ENCODE data around the gene YBX2.
A peak's percentile ranks its signal among the peaks of the same experiment; 100 is the strongest.

The YBX2 gene

GRCh38 chr17:7281074-7281952, 13.1 kb downstream of the YBX2 start, which contains the start of gene SLC2A4:
SLC2A4 (plus strand) TSS chr17:7281718; CDS start chr17:7281935, 217 bp downstream.
- H3K9ac ChIP-seq (ENCODE audit: low read length): peak within 1 kb of the TSS; percentile 81
- H3K4me1 ChIP-seq (ENCODE audit: control insufficient read depth, insufficient read depth, low read length): peaks cover 18% of the 10 kb centered on the region
- peaks cover 24% of the 10 kb centered on the region for H3K36me3 ChIP-seq (ENCODE audit: control insufficient read depth, insufficient read depth, low read length, severe bottlenecking)
- H3K27me3 ChIP-seq (replicated peaks; ENCODE audit: control insufficient read depth, insufficient read depth, low read length): peaks cover 18% of the 10 kb centered on the region
- no peaks in the 10 kb centered on the region for H3K9me3 ChIP-seq (ENCODE audit: control insufficient read depth, low read length)
- DNase-seq (ENCODE audit: low read depth): peak; percentile 98
- H3K4me3 ChIP-seq (ENCODE audit: low read length): peak within 1 kb of the TSS; percentile 79

DNA sequence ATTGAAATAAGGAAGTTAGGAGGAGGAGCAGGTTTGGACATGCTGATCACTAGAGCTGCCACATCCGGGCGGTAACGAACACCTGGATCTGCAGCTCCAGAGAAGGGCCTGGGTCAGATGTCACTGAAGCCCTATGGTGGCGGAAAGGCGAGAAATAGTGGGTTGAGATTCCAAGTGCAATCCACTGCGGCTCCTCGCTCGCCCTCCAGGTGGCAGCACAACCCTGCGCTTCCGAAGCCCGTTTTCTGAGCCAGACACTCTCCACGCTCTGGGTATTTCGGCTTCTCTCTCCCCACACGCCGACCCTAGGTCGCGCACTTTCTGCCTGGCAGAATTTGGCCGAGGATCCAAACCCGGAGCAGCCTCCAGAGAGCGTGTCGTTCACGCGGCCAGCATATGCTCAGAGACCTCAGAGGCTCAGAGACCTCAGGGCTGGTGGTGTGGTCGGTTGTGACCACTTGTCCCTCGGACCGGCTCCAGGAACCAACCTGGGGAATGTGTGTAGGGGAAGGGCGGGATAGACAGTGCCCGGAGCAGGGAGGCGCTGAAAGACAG, 13.8 kb downstream of the YBX2 start:
- Histone ChIP-seq H3K4me3 (ENCODE audit: low read length) (peak overlapping the region; percentile 79), H3K9ac (ENCODE audit: low read length) (peak overlapping the region; percentile 71), H3K4me1 (ENCODE audit: control insufficient read depth, insufficient read depth, low read length) (peaks cover 18% of the 10 kb centered on the region), H3K36me3 (ENCODE audit: control insufficient read depth, insufficient read depth, low read length, severe bottlenecking) (peaks cover 17% of the 10 kb centered on the region), H3K27me3 (replicated peaks; ENCODE audit: control insufficient read depth, insufficient read depth, low read length) (peaks cover 18% of the 10 kb centered on the region), H3K9me3 (ENCODE audit: control insufficient read depth, low read length) (no peaks in the 10 kb centered on the region)
- peak; percentile 92 for DNase-seq (ENCODE audit: low read depth)

GRCh38 chr17:7279448-7279847, 15.0 kb downstream of the YBX2 start:
- DNase-seq (ENCODE audit: low read depth): no peak
- no peak overlapping the region for H3K4me3 ChIP-seq (ENCODE audit: low read length)
- no peaks in the 10 kb centered on the region for H3K9me3 ChIP-seq (ENCODE audit: control insufficient read depth, low read length)
- peaks cover 13% of the 10 kb centered on the region for H3K27me3 ChIP-seq (replicated peaks; ENCODE audit: control insufficient read depth, insufficient read depth, low read length)
- no peak overlapping the region for H3K9ac ChIP-seq (ENCODE audit: low read length)
- H3K4me1 ChIP-seq (ENCODE audit: control insufficient read depth, insufficient read depth, low read length): peaks cover 18% of the 10 kb centered on the region
- H3K36me3 ChIP-seq (ENCODE audit: control insufficient read depth, insufficient read depth, low read length, severe bottlenecking): peaks cover 8% of the 10 kb centered on the region

DNA sequence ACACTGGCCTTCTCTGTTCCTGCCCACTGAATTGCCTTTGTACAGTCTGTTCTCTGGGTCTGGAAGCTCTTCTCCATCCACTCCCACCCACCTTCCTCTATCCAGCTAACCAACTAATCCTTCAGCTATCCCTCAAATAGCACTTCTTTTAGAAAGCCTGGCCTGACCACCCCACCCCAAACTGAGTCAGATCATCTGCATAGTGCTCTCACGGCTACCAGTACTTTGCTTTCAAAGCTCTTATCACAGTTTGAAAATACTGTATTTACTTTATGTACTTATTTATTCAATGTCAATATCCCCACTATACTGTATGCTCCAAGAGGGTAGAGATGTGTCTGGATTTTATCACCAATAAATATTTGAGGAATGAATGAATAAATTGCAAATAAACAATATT, 27.7 kb downstream of the YBX2 start:
- Histone ChIP-seq H3K9ac (ENCODE audit: low read length) (no peak overlapping the region), H3K4me1 (ENCODE audit: control insufficient read depth, insufficient read depth, low read length) (peaks cover 34% of the 10 kb centered on the region), H3K36me3 (ENCODE audit: control insufficient read depth, insufficient read depth, low read length, severe bottlenecking) (no peaks in the 10 kb centered on the region), H3K9me3 (ENCODE audit: control insufficient read depth, low read length) (no peaks in the 10 kb centered on the region), H3K4me3 (ENCODE audit: low read length) (no peak overlapping the region), H3K27me3 (replicated peaks; ENCODE audit: control insufficient read depth, insufficient read depth, low read length) (no peaks in the 10 kb centered on the region)
- peak; percentile 37 for DNase-seq (ENCODE audit: low read depth)

GRCh38 chr17:7263801-7264078, 30.7 kb downstream of the YBX2 start:
- Histone ChIP-seq H3K27me3 (replicated peaks; ENCODE audit: control insufficient read depth, insufficient read depth, low read length) (no peaks in the 10 kb centered on the region), H3K9me3 (ENCODE audit: control insufficient read depth, low read length) (no peaks in the 10 kb centered on the region), H3K4me3 (ENCODE audit: low read length) (no peak overlapping the region), H3K36me3 (ENCODE audit: control insufficient read depth, insufficient read depth, low read length, severe bottlenecking) (peaks cover 9% of the 10 kb centered on the region), H3K9ac (ENCODE audit: low read length) (no peak overlapping the region), H3K4me1 (ENCODE audit: control insufficient read depth, insufficient read depth, low read length) (peaks cover 46% of the 10 kb centered on the region)
- DNase-seq (ENCODE audit: low read depth): no peak

- Histone ChIP-seq H3K4me3 (ENCODE audit: low read length) (peak overlapping the region; percentile 35), H3K36me3 (ENCODE audit: control insufficient read depth, insufficient read depth, low read length, severe bottlenecking) (peaks cover 13% of the 10 kb centered on the region), H3K27me3 (replicated peaks; ENCODE audit: control insufficient read depth, insufficient read depth, low read length) (no peaks in the 10 kb centered on the region), H3K9ac (ENCODE audit: low read length) (peak overlapping the region; percentile 23), H3K4me1 (ENCODE audit: control insufficient read depth, insufficient read depth, low read length) (peaks cover 47% of the 10 kb centered on the region), H3K9me3 (ENCODE audit: control insufficient read depth, low read length) (no peaks in the 10 kb centered on the region)
- no peak for DNase-seq (ENCODE audit: low read depth)
Measured at GRCh38 chr17:7262935-7263800, 31.3 kb downstream of the YBX2 start.

- no peak for DNase-seq (ENCODE audit: low read depth)
- H3K36me3 ChIP-seq (ENCODE audit: control insufficient read depth, insufficient read depth, low read length, severe bottlenecking): peaks cover 17% of the 10 kb centered on the region
- peak within 1 kb of the TSS; percentile 68 for H3K4me3 ChIP-seq (ENCODE audit: low read length)
- H3K9me3 ChIP-seq (ENCODE audit: control insufficient read depth, low read length): no peaks in the 10 kb centered on the region
- H3K9ac ChIP-seq (ENCODE audit: low read length): peak within 1 kb of the TSS; percentile 69
- H3K27me3 ChIP-seq (replicated peaks; ENCODE audit: control insufficient read depth, insufficient read depth, low read length): no peaks in the 10 kb centered on the region
- peaks cover 47% of the 10 kb centered on the region for H3K4me1 ChIP-seq (ENCODE audit: control insufficient read depth, insufficient read depth, low read length)
Measured at GRCh38 chr17:7262192-7262934, 32.1 kb downstream of the YBX2 start, which contains the start of gene CLDN7. CLDN7 (minus strand) TSS chr17:7262478; CDS start chr17:7262043, 435 bp downstream.

GRCh38 chr17:7261379-7262191, 32.9 kb downstream of the YBX2 start:
- no peak for DNase-seq (ENCODE audit: low read depth)
- Histone ChIP-seq H3K9ac (ENCODE audit: low read length) (peak overlapping the region; percentile 69), H3K9me3 (ENCODE audit: control insufficient read depth, low read length) (no peaks in the 10 kb centered on the region), H3K36me3 (ENCODE audit: control insufficient read depth, insufficient read depth, low read length, severe bottlenecking) (peaks cover 24% of the 10 kb centered on the region), H3K27me3 (replicated peaks; ENCODE audit: control insufficient read depth, insufficient read depth, low read length) (no peaks in the 10 kb centered on the region), H3K4me3 (ENCODE audit: low read length) (peak overlapping the region; percentile 68), H3K4me1 (ENCODE audit: control insufficient read depth, insufficient read depth, low read length) (peaks cover 42% of the 10 kb centered on the region)

- H3K27me3 ChIP-seq (replicated peaks; ENCODE audit: control insufficient read depth, insufficient read depth, low read length): no peaks in the 10 kb centered on the region
- peak overlapping the region; percentile 69 for H3K9ac ChIP-seq (ENCODE audit: low read length)
- peaks cover 28% of the 10 kb centered on the region for H3K36me3 ChIP-seq (ENCODE audit: control insufficient read depth, insufficient read depth, low read length, severe bottlenecking)
- DNase-seq (ENCODE audit: low read depth): no peak
- H3K4me1 ChIP-seq (ENCODE audit: control insufficient read depth, insufficient read depth, low read length): peaks cover 41% of the 10 kb centered on the region
- H3K4me3 ChIP-seq (ENCODE audit: low read length): peak overlapping the region; percentile 68
- H3K9me3 ChIP-seq (ENCODE audit: control insufficient read depth, low read length): no peaks in the 10 kb centered on the region
Measured at GRCh38 chr17:7260651-7261378, 33.6 kb downstream of the YBX2 start.

- Histone ChIP-seq H3K4me1 (ENCODE audit: control insufficient read depth, insufficient read depth, low read length) (peaks cover 41% of the 10 kb centered on the region), H3K4me3 (ENCODE audit: low read length) (no peak overlapping the region), H3K36me3 (ENCODE audit: control insufficient read depth, insufficient read depth, low read length, severe bottlenecking) (peaks cover 32% of the 10 kb centered on the region), H3K9ac (ENCODE audit: low read length) (peak overlapping the region; percentile 69), H3K9me3 (ENCODE audit: control insufficient read depth, low read length) (no peaks in the 10 kb centered on the region), H3K27me3 (replicated peaks; ENCODE audit: control insufficient read depth, insufficient read depth, low read length) (no peaks in the 10 kb centered on the region)
- DNase-seq (ENCODE audit: low read depth): no peak
Measured at GRCh38 chr17:7260151-7260550, 34.3 kb downstream of the YBX2 start.
